ENCODE results near the gene ESR1.
"Not testable (repeated sequence)": the region's sequence is repeated elsewhere in the genome, so short reads cannot be mapped to it uniquely, and the experiment has no call there.

ESR1 gene

GRCh38 chr6:152121910-152122309 lies 314.4 kb downstream of the ESR1 start:
- peaks cover 3% of the 10 kb centered on the region for H3K4me1 ChIP-seq (ENCODE audit: control insufficient read depth, insufficient read depth, low read length)
- no peak overlapping the region for H3K27ac ChIP-seq (ENCODE audit: low read depth, low read length)
- no peak overlapping the region for H3K9ac ChIP-seq (ENCODE audit: low read length)
- H3K27me3 ChIP-seq (ENCODE audit: control insufficient read depth, insufficient read depth, low read length), result no peaks in the 10 kb centered on the region
- no peak overlapping the region for H3K4me3 ChIP-seq (ENCODE audit: low read length)
- peaks cover 10% of the 10 kb centered on the region for H3K36me3 ChIP-seq (ENCODE audit: control insufficient read depth, insufficient read depth, low read length)

DNA sequence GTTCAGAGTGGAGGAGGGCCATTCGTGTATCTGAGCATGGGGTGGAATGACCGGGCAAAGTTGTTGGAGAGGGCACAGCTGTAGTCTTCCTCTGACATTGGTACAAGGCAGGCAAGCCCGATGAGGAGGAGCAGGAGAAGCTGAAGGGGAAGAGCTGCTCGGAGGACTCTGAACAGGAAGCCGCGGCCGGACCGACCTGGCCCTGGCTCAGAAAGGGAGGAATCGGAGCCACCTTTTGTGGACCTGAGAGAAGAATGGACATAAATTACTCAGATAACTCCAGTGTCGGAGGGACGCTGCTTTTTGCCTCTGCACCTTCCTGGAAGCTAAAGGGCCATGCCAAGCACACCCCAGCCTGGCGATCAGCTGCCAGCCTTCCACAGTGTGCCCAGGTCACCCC lies 315.0 kb downstream of the ESR1 start:
- Histone ChIP-seq H3K9ac (ENCODE audit: low read length) (no peak overlapping the region), H3K4me1 (ENCODE audit: control insufficient read depth, insufficient read depth, low read length) (peaks cover 3% of the 10 kb centered on the region), H3K27me3 (ENCODE audit: control insufficient read depth, insufficient read depth, low read length) (no peaks in the 10 kb centered on the region), H3K4me3 (ENCODE audit: low read length) (no peak overlapping the region), H3K36me3 (ENCODE audit: control insufficient read depth, insufficient read depth, low read length) (peaks cover 10% of the 10 kb centered on the region), H3K27ac (ENCODE audit: low read depth, low read length) (no peak overlapping the region)

DNA sequence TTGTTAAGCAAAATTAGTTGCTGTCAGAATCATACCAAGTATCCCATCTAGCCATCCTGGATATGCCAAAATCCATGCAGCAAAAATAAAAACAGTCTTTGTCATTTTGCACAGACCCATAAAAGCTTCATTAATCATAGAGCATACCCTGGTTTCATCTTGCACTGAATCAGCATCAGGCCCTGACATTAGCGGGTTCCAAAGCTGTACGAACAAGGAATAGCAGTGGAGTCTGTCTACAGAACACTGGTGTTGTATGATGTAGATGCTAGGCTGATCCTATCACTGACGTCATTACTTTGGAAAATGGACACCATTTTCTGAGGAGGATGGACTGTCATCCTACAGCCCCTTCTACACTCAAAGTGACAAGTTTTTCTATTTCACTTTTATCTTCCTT lies 315.6 kb downstream of the ESR1 start:
- H3K4me3 ChIP-seq (ENCODE audit: low read length), result no peak overlapping the region
- no peaks in the 10 kb centered on the region for H3K4me1 ChIP-seq (ENCODE audit: control insufficient read depth, insufficient read depth, low read length)
- H3K36me3 ChIP-seq (ENCODE audit: control insufficient read depth, insufficient read depth, low read length), result peaks cover 10% of the 10 kb centered on the region
- H3K27me3 ChIP-seq (ENCODE audit: control insufficient read depth, insufficient read depth, low read length), result no peaks in the 10 kb centered on the region
- H3K27ac ChIP-seq (ENCODE audit: low read depth, low read length), result no peak overlapping the region
- no peak overlapping the region for H3K9ac ChIP-seq (ENCODE audit: low read length)

DNA sequence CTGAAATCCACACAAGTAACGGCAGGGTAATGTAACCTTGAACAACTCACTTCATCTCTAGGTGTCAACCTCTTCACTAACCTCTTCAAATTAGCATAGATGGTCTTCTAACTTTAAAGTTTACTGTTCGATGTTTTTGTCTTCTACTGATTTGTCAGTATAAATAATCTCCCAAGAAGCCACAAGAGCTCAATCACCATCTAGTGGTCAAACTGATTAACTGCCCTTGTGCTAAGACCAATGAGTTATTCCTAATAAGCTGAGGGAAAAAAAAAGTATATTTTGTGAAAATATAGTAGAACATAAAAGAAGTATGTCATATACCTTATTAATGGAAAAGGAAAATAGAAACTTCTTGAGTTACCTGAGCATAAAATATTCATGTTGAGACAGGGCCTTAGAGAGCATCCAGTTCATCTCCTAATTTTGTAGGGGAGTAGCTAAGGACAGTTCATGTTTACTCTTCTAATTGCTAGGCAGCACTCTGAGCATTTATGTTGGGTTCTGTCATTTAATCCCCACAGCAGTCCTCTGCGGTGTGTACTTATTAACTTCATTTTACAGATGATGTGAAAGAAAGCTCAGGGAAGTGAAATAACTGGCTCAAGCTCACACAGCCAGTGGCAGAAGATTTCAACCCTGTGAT lies 317.1 kb downstream of the ESR1 start:
- Histone ChIP-seq H3K4me3 (ENCODE audit: low read length) (no peak overlapping the region), H3K36me3 (ENCODE audit: control insufficient read depth, insufficient read depth, low read length) (peaks cover 19% of the 10 kb centered on the region), H3K27me3 (ENCODE audit: control insufficient read depth, insufficient read depth, low read length) (no peaks in the 10 kb centered on the region), H3K4me1 (ENCODE audit: control insufficient read depth, insufficient read depth, low read length) (no peaks in the 10 kb centered on the region), H3K9ac (ENCODE audit: low read length) (no peak overlapping the region), H3K27ac (ENCODE audit: low read depth, low read length) (no peak overlapping the region)

DNA sequence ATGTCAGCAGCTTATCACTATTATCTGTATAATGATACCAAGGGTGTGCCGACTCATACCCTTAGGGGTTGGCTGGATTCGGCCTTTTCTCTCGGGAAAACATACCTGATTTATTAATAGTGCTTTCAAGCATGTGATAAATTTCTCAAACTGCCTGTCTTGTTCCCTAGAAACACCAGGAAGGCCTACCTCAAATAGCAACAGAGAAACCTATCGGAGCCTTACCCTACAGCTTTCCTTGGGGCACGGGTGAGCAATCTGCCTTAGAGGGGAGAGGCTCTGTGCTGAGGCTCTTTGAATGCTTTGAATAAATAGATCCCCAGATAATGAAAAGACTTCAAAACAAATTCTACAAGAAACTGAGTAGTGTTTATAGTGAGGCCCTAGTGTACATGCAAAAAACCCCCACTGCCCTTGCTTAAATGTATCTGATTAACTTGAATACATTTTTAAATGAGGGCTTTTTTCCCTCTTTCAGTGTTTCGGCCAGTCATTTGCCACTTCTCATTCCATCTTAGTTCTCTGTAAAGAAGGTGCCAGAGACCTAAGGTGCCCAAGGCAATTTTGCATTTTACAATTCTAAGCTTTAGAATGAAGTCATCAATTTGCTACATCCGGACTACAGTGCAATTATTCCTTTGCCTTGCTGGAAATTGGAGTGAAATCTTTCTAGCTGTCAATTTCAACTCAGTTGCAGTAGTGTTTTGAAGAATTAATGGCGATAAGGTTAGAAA lies 320.1 kb downstream of the ESR1 start:
- no peak overlapping the region for H3K4me3 ChIP-seq (ENCODE audit: low read length)
- H3K27me3 ChIP-seq (ENCODE audit: control insufficient read depth, insufficient read depth, low read length), result no peaks in the 10 kb centered on the region
- peaks cover 19% of the 10 kb centered on the region for H3K36me3 ChIP-seq (ENCODE audit: control insufficient read depth, insufficient read depth, low read length)
- H3K27ac ChIP-seq (ENCODE audit: low read depth, low read length), result no peak overlapping the region
- H3K4me1 ChIP-seq (ENCODE audit: control insufficient read depth, insufficient read depth, low read length), result no peaks in the 10 kb centered on the region
- H3K9ac ChIP-seq (ENCODE audit: low read length), result no peak overlapping the region

- Histone ChIP-seq H3K9ac (ENCODE audit: low read length) (peak overlapping the region; percentile 19), H3K4me1 (ENCODE audit: control insufficient read depth, insufficient read depth, low read length) (no peaks in the 10 kb centered on the region), H3K27ac (ENCODE audit: low read depth, low read length) (peak overlapping the region; percentile 81), H3K36me3 (ENCODE audit: control insufficient read depth, insufficient read depth, low read length) (peaks cover 19% of the 10 kb centered on the region), H3K4me3 (ENCODE audit: low read length) (peak overlapping the region; percentile 50), H3K27me3 (ENCODE audit: control insufficient read depth, insufficient read depth, low read length) (no peaks in the 10 kb centered on the region)
Measured at GRCh38 chr6:152129691-152130151, 322.2 kb downstream of the ESR1 start.

GRCh38 chr6:152130441-152130840 lies 323.0 kb downstream of the ESR1 start:
- no peaks in the 10 kb centered on the region for H3K27me3 ChIP-seq (ENCODE audit: control insufficient read depth, insufficient read depth, low read length)
- no peaks in the 10 kb centered on the region for H3K4me1 ChIP-seq (ENCODE audit: control insufficient read depth, insufficient read depth, low read length)
- no peak overlapping the region for H3K9ac ChIP-seq (ENCODE audit: low read length)
- H3K36me3 ChIP-seq (ENCODE audit: control insufficient read depth, insufficient read depth, low read length), result peaks cover 21% of the 10 kb centered on the region
- H3K4me3 ChIP-seq (ENCODE audit: low read length), result no peak overlapping the region
- peak overlapping the region; percentile 81 for H3K27ac ChIP-seq (ENCODE audit: low read depth, low read length)

DNA sequence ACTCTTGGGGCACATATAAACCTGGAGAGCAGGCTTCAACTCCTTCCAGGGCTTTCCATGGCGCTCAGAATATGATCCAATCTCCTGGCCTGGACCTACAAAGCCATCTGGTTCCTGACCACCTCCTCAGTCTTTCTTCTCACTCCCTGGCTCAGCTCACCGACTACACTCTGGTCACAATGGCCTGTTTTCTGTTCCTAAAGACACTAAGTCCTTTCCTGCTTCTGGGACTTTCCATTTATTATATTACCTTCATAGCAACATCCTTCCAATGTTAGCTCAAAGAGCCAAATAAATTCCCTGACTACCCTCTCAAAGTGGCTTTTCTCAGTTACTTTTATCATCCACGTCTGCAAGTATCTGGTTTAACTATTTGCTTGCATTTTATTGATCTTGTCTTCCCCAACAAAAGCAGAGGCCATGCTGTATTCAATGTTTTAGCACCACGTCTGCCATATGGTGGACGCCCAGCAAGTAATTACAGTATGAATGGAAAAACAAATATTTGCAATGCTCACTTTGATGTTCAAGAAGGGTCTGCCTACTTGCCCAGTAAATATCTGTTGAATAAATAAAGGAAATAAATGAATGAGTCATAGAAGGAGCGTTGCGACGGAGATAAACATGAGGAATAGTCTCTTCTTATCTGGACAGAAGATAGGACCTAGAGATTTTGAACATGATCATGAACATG lies 328.4 kb downstream of the ESR1 start:
- no peak overlapping the region for H3K27ac ChIP-seq (ENCODE audit: low read depth, low read length)
- peaks cover 22% of the 10 kb centered on the region for H3K36me3 ChIP-seq (ENCODE audit: control insufficient read depth, insufficient read depth, low read length)
- no peaks in the 10 kb centered on the region for H3K4me1 ChIP-seq (ENCODE audit: control insufficient read depth, insufficient read depth, low read length)
- H3K9ac ChIP-seq (ENCODE audit: low read length), result no peak overlapping the region
- no peak overlapping the region for H3K4me3 ChIP-seq (ENCODE audit: low read length)
- no peaks in the 10 kb centered on the region for H3K27me3 ChIP-seq (ENCODE audit: control insufficient read depth, insufficient read depth, low read length)

DNA sequence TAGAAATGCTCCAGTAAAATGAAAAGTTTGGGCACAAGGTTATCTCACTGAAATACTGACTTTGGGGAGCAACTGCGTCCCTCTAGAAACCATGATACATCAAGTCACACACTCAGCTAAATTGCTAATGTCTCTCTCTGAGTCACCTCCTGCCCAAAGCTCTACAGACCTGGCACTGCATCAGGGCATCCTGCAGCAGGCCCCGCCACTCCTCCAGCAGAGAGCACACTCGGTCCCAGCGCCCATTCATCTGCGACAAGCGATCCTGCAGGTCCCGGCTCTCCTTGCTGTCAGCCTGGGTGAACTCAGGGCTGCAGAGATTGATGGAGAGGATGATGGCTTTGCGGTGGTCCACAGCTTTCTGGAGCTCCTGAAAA lies 329.0 kb downstream of the ESR1 start:
- no peak overlapping the region for H3K27ac ChIP-seq (ENCODE audit: low read depth, low read length)
- no peak overlapping the region for H3K9ac ChIP-seq (ENCODE audit: low read length)
- no peaks in the 10 kb centered on the region for H3K27me3 ChIP-seq (ENCODE audit: control insufficient read depth, insufficient read depth, low read length)
- peaks cover 20% of the 10 kb centered on the region for H3K36me3 ChIP-seq (ENCODE audit: control insufficient read depth, insufficient read depth, low read length)
- H3K4me3 ChIP-seq (ENCODE audit: low read length), result no peak overlapping the region
- H3K4me1 ChIP-seq (ENCODE audit: control insufficient read depth, insufficient read depth, low read length), result no peaks in the 10 kb centered on the region

GRCh38 chr6:152138344-152138743 lies 330.9 kb downstream of the ESR1 start:
- peaks cover 13% of the 10 kb centered on the region for H3K36me3 ChIP-seq (ENCODE audit: control insufficient read depth, insufficient read depth, low read length)
- H3K27ac ChIP-seq (ENCODE audit: low read depth, low read length), result not testable (repeated sequence)

DNA sequence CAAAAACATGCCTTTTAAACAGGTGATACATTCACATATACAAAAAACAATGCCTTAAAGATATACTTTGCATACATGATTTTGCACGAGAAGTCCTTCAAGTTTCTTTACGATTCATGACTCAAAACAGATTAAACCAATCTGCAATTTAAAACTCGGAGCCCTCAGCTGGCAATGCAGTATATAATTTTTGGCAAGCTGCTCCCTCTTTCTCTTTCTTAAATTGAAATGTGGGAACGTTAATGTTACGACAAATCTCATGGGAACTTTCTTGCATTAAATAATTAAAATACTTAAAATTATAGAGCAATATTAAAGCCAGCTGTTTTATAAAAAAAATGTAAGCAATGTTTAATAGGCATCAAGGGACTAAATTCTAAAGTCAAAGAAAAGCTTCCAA lies 334.6 kb downstream of the ESR1 start:
- Histone ChIP-seq H3K27me3 (ENCODE audit: control insufficient read depth, insufficient read depth, low read length) (no peaks in the 10 kb centered on the region), H3K9ac (ENCODE audit: low read length) (no peak overlapping the region), H3K4me3 (ENCODE audit: low read length) (no peak overlapping the region), H3K36me3 (ENCODE audit: control insufficient read depth, insufficient read depth, low read length) (peaks cover 13% of the 10 kb centered on the region), H3K27ac (ENCODE audit: low read depth, low read length) (no peak overlapping the region), H3K4me1 (ENCODE audit: control insufficient read depth, insufficient read depth, low read length) (peaks cover 5% of the 10 kb centered on the region)

More at GRCh38 chr6:152138344-152138743, 330.9 kb downstream of the ESR1 start:
- not testable (repeated sequence) for H3K9ac ChIP-seq (ENCODE audit: low read length); H3K4me3 ChIP-seq (ENCODE audit: low read length); H3K4me1 ChIP-seq (ENCODE audit: control insufficient read depth, insufficient read depth, low read length); H3K27me3 ChIP-seq (ENCODE audit: control insufficient read depth, insufficient read depth, low read length)

DNA sequence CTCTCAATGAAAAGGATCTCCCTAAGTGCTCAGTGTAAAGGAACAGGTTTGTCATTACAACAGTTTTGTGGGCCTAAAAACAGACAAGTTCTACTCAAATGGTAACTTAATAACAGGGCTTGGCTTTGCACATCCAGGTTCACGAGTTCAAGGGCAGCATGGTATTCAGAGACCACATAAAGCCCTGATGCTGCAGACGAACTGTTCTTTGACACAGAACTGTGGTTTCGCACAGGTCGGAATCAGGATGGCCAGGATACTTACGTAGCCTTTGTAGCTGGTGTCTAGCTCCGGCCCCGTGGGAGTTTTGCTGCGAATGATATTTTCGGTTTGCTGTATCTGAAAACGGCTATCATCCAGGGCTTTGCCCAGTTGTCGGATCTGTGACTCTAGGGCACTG lies 335.9 kb downstream of the ESR1 start:
- no peak overlapping the region for H3K9ac ChIP-seq (ENCODE audit: low read length)
- H3K4me3 ChIP-seq (ENCODE audit: low read length), result no peak overlapping the region
- peaks cover 25% of the 10 kb centered on the region for H3K36me3 ChIP-seq (ENCODE audit: control insufficient read depth, insufficient read depth, low read length)
- H3K4me1 ChIP-seq (ENCODE audit: control insufficient read depth, insufficient read depth, low read length), result peaks cover 5% of the 10 kb centered on the region
- no peak overlapping the region for H3K27ac ChIP-seq (ENCODE audit: low read depth, low read length)
- H3K27me3 ChIP-seq (ENCODE audit: control insufficient read depth, insufficient read depth, low read length), result no peaks in the 10 kb centered on the region
